IPS-18c (cell line): ENCODE results near the gene CPM.

ENCODE experiments used
- H3K4me3 ChIP-seq: 2 replicates; pipeline ENCODE4 v1.7.0; 2013; ENCODE audit warnings: low read depth, mild to moderate bottlenecking, low read length, moderate library complexity; ENCODE audit not compliant: insufficient read depth
- H3K9me3 ChIP-seq: one replicate; pipeline ENCODE4 v1.6.1; 2013; ENCODE audit warnings: mild to moderate bottlenecking, low read length, moderate library complexity; ENCODE audit not compliant: control insufficient read depth, insufficient read depth

The CPM gene

DNA sequence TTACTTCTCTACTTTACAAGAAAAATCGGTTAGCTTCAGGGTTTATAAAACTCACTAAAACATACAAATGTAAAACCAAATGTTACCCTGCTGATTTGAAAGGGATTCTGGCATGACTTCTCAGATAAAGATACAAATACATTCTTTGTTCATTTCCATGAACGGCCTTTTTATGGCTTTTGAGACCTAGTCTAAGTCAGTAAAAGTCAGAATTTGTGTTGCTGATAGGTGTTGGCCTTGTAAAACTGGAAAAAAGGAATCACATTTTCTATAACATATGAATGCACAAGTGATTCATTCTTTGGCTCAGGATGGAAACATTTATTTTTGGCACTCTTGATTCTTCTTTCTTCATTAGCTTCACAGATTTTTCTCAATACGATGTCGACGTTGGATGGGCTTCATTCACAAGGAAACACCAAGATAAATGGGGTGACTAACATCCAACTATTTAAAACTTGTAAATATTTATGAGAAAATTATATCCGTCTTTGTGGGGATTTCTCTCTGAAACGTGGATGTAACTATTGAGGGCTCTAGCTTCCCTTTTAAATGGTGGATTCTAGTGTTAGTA, 27.0 kb upstream of the CPM start:
- H3K9me3 ChIP-seq: peaks cover 10% of the 10 kb centered on the region
- no peak overlapping the region for H3K4me3 ChIP-seq

DNA sequence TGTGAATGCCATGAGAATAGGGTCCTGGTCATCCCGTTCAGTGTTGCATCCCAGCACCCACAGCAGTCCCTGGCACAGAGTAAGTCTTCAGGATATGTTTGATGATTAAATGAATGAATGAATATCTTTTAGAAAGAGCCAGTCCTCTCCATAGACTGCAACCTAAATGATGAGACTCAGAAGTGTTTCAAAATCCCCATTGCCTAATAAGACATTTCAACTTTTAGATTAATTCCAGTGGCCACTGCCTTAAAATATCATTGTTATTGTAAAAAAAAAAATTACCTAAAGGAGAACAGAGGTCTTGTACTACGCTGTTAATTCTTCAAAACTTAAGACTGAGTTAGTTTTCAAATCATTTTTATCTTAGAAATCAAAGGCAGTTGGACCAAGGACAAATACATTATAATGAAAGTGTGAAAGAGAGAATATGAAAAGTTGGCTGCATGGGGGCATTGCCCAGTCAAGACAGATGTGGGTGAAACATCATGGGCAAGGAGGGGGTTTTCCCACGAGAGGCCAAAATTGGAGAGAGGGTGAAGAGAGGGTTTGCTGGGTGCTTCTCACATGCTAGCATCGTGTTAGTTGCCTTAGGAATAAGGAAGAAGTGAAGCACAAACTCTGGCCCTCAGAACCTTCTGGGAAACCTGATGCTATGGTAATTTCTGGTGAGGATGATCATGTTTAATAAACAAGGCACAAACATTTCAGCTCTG, 26.3 kb upstream of the CPM start:
- Histone ChIP-seq H3K4me3 (no peak overlapping the region), H3K9me3 (peaks cover 10% of the 10 kb centered on the region)

DNA sequence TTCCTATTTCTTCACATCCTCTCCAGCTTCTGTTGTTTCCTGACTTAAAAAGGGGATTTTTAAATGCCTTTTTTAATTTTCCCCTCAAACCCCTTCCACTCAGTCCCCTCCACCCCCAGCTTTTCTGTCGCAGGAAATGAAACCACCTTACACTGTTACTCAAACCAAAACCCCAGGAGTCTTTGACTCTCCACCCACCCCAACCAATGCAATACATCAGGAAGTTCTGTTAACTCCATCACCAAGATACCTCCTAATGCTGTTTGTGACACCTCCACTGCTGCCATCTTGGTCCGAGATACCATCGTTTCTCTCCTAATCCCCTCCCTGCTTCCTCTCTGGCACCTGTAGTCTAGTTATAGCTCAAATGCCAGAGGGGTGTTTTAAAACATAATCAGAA, 25.4 kb upstream of the CPM start:
- Histone ChIP-seq H3K9me3 (peaks cover 10% of the 10 kb centered on the region), H3K4me3 (no peak overlapping the region)

- Histone ChIP-seq H3K4me3 (no peak overlapping the region), H3K9me3 (peaks cover 7% of the 10 kb centered on the region)
These were observed 24.3 kb upstream of the CPM start for GRCh38 chr12:68957273-68957672.

- H3K9me3 ChIP-seq: peaks cover 6% of the 10 kb centered on the region
- H3K4me3 ChIP-seq: no peak overlapping the region
These were observed 23.5 kb upstream of the CPM start for GRCh38 chr12:68956466-68956865.

DNA sequence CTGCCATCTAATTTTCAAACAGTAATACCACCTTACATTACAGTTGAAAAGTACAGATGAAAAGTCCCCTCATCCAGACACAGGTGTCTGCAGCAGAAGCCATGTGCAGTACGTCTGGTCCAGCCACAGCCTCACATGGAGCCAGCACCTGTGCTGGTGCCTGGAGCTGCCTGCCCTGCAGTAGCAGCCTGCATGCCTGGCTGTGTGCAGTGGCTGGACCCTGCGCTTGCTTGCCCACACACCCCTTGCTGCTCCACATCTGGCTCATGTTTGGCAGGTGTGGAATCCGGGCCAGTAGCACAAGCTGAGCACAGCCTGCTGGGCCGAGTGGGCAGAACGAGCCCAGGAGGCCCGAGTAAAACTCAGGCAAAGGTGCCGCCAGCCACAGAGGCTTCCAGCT, 21.8 kb upstream of the CPM start:
- Histone ChIP-seq H3K4me3 (no peak overlapping the region), H3K9me3 (peaks cover 6% of the 10 kb centered on the region)

GRCh38 chr12:68953536-68953935, 20.6 kb upstream of the CPM start:
- H3K4me3 ChIP-seq: no peak overlapping the region
- peaks cover 6% of the 10 kb centered on the region for H3K9me3 ChIP-seq

DNA sequence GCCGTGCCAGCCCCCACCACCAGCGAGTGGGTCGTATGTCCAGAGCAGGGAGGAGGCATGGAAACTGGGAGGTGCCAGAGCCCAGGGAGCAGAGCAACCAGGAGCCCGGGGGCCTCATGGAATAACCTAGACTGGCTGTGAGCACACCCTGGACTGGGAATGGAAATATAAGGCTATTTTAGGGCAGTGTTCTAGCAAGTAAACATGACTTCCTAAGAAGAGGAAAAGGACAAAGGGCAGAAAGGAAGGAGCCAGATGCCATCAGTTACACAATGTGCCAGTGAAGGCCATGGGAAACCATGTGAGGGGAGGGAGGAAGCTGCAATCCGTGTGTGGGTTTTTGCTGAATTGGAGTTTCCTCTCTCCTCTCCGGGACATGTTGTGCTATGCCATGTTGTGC, 18.7 kb upstream of the CPM start:
- H3K4me3 ChIP-seq: no peak overlapping the region
- H3K9me3 ChIP-seq: peaks cover 6% of the 10 kb centered on the region

- no peaks in the 10 kb centered on the region for H3K9me3 ChIP-seq
These were observed 17.5 kb upstream of the CPM start for GRCh38 chr12:68950511-68950910.

GRCh38 chr12:68945255-68945654, 12.3 kb upstream of the CPM start:
- no peak overlapping the region for H3K4me3 ChIP-seq
- no peaks in the 10 kb centered on the region for H3K9me3 ChIP-seq

More at GRCh38 chr12:68950511-68950910, 17.5 kb upstream of the CPM start:
- no peak overlapping the region for H3K4me3 ChIP-seq

- Histone ChIP-seq H3K4me3 (no peak overlapping the region), H3K9me3 (no peaks in the 10 kb centered on the region)
These were observed 11.5 kb upstream of the CPM start for GRCh38 chr12:68944296-68945076.

- H3K4me3 ChIP-seq: no peak overlapping the region
- H3K9me3 ChIP-seq: no peaks in the 10 kb centered on the region
These were observed 10.9 kb upstream of the CPM start for GRCh38 chr12:68943848-68944247.

- no peaks in the 10 kb centered on the region for H3K9me3 ChIP-seq
- H3K4me3 ChIP-seq: no peak overlapping the region
These were observed 7.8 kb upstream of the CPM start for GRCh38 chr12:68940731-68941130.

DNA sequence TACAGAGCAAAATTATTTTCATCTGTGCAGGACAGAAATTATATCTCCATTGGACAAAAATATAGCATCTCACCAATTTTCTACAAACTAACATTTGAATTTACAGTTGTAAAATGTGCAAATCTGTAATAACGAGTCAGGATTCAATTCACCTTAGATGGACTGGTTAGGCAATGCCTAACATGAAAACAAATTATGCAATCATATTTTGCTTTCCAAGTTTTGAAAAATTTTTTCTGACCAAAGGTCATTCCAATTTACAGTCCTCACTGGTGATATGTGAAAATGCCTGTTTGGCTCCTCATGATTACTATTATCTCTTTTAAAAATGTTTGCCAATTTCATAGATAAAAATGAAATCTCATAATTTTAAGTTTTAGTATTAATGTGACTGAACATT, 6.5 kb upstream of the CPM start:
- no peak overlapping the region for H3K4me3 ChIP-seq
- H3K9me3 ChIP-seq: no peaks in the 10 kb centered on the region

DNA sequence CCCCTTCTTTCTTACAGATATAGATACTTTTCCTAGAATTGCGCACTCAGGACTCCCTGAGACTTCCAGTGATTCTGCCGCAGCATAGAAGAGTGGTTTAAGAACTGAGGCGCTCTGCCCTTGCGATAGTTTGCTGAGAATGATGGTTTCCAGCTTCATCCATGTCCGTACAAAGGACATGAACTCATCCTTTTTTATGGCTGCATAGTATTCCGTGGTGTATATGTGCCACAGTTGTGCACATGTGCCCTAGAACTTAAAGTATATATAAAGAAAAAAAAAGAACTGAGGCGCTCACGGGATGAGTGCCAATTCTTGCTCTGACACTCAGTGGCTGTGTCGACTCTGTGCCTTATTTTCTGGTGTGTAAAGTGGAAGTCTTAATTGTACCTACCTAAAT, 1.4 kb upstream of the CPM start:
- Histone ChIP-seq H3K9me3 (peaks cover 2% of the 10 kb centered on the region), H3K4me3 (no peak overlapping the region)

GRCh38 chr12:68932128-68932960, 627 bp downstream of the CPM start:
- Histone ChIP-seq H3K9me3 (peaks cover 2% of the 10 kb centered on the region), H3K4me3 (peak overlapping the region; percentile 64)

GRCh38 chr12:68930178-68930577, 2.8 kb downstream of the CPM start:
- Histone ChIP-seq H3K9me3 (peaks cover 2% of the 10 kb centered on the region), H3K4me3 (no peak overlapping the region)
